SK-N-SH treated with all-trans-retinoic acid at 6 μM for 48 hours (cell line): ENCODE results near the gene TRIM7.
"Not testable (repeated sequence)": the region's sequence is repeated elsewhere in the genome, so short reads cannot be mapped to it uniquely, and the experiment has no call there.

Experiments
- ATAC-seq: fragments of 200-7000 bp; cut with Tn5 transposase; 3 replicates; pipeline ENCODE4 v1.9.1; 2020; ENCODE audit warnings: mild to moderate bottlenecking, moderate library complexity
- BACH2 ChIP-seq: fragments of 250-450 bp; sonication (Bioruptor Pico); IDR thresholded peaks from 2 replicates; pipeline ENCODE4 v1.9.0; 2021; ENCODE audit warnings: mild to moderate bottlenecking, borderline replicate concordance
- ESRRG ChIP-seq: fragments of 250-450 bp; sonication (Bioruptor Pico); IDR thresholded peaks from 2 replicates; pipeline ENCODE4 v1.6.1; 2021; ENCODE audit warnings: mild to moderate bottlenecking
- ISL1 ChIP-seq: fragments of 250-450 bp; sonication (Bioruptor Pico); IDR thresholded peaks from 2 replicates; pipeline ENCODE4 v2.1.2; 2022; ENCODE audit warnings: mild to moderate bottlenecking, moderate library complexity
- OSR1 ChIP-seq: fragments of 250-450 bp; sonication (Bioruptor Pico); IDR thresholded peaks from 2 replicates; pipeline ENCODE4 v1.8.0; 2022; ENCODE audit warnings: moderate library complexity, mild to moderate bottlenecking, inconsistent platforms
- PPARA ChIP-seq: fragments of 250-450 bp; sonication (Bioruptor Pico); IDR thresholded peaks from 2 replicates; pipeline ENCODE4 v1.5.0; 2020; ENCODE audit warnings: mild to moderate bottlenecking, borderline replicate concordance
- RARB ChIP-seq: fragments of 250-450 bp; sonication (Bioruptor Pico); IDR thresholded peaks from 2 replicates; pipeline ENCODE4 v1.8.0; 2021; ENCODE audit warnings: mild to moderate bottlenecking, moderate library complexity
- SNAI2 ChIP-seq: fragments of 250-450 bp; sonication (Bioruptor Pico); IDR thresholded peaks from 2 replicates; pipeline ENCODE4 v1.5.0; 2020; ENCODE audit warnings: mild to moderate bottlenecking, moderate library complexity
- TCF4 ChIP-seq: fragments of 250-450 bp; sonication (Bioruptor Pico); IDR thresholded peaks from 2 replicates; pipeline ENCODE4 v1.8.0; 2021; ENCODE audit warnings: mild to moderate bottlenecking, moderate library complexity, borderline replicate concordance
- TOX ChIP-seq: fragments of 250-450 bp; sonication (Bioruptor Pico); IDR thresholded peaks from 2 replicates; pipeline ENCODE4 v1.8.0; 2021; ENCODE audit warnings: mild to moderate bottlenecking, moderate library complexity, borderline replicate concordance
- TSHZ2 ChIP-seq: fragments of 250-450 bp; sonication (Bioruptor Pico); IDR thresholded peaks from 2 replicates; pipeline ENCODE4 v1.5.0; 2020; ENCODE audit warnings: mild to moderate bottlenecking, moderate library complexity
- ZFP30 ChIP-seq: fragments of 450-650 bp; formaldehyde crosslinking; IDR thresholded peaks from 2 replicates; pipeline ENCODE4 v1.5.0; 2022; ENCODE audit warnings: mild to moderate bottlenecking, moderate library complexity
- ZNF565 ChIP-seq: fragments of 450-650 bp; formaldehyde crosslinking; conservative IDR thresholded peaks from 2 replicates; pipeline ENCODE4 v1.5.0; 2020; ENCODE audit warnings: low read depth, mild to moderate bottlenecking, moderate library complexity
- ZNF70 ChIP-seq: fragments of 450-650 bp; formaldehyde crosslinking; IDR thresholded peaks from 2 replicates; pipeline ENCODE4 v1.5.0; 2020; ENCODE audit warnings: mild to moderate bottlenecking, moderate library complexity
- ZNF8 ChIP-seq: fragments of 450-650 bp; formaldehyde crosslinking; IDR thresholded peaks from 2 replicates; pipeline ENCODE4 v1.5.0; 2020; ENCODE audit warnings: mild to moderate bottlenecking, moderate library complexity
- TF ChIP-seq, protein P1 (sequence below): fragments of 250-450 bp; sonication (Bioruptor Pico); IDR thresholded peaks from 2 replicates; pipeline ENCODE4 v1.8.0; 2021; ENCODE audit warnings: low read depth, mild to moderate bottlenecking, moderate library complexity, borderline replicate concordance
- TF ChIP-seq, protein P2 (sequence below): fragments of 250-450 bp; sonication (Bioruptor Pico); IDR thresholded peaks from 2 replicates; pipeline ENCODE4 v1.5.1; 2021; ENCODE audit warnings: mild to moderate bottlenecking, moderate library complexity
- TF ChIP-seq, protein P3 (sequence below): fragments of 250-450 bp; sonication (Bioruptor Pico); IDR thresholded peaks from 2 replicates; pipeline ENCODE4 v1.8.0; 2020; ENCODE audit warnings: mild to moderate bottlenecking, moderate library complexity, borderline replicate concordance
- TF ChIP-seq, protein P4 (sequence below): fragments of 250-450 bp; sonication (Bioruptor Pico); IDR thresholded peaks from 2 replicates; pipeline ENCODE4 v1.5.1; 2020; ENCODE audit warnings: low read depth, mild to moderate bottlenecking, moderate library complexity

Gene TRIM7

GRCh38 chr5:181217111-181217802, 12.3 kb upstream of the TRIM7 start:
- TF ChIP-seq ZNF70 (CRISPR knock-in tag) (0 out of 2 replicates have a peak, but pooled peaks have one; percentile 41), ZNF8 (CRISPR knock-in tag) (no peak), SNAI2 (CRISPR knock-in tag) (no peak), RARB (no peak), BACH2 (CRISPR knock-in tag) (no peak), TSHZ2 (no peak)
- TF ChIP-seq, protein P1, sequence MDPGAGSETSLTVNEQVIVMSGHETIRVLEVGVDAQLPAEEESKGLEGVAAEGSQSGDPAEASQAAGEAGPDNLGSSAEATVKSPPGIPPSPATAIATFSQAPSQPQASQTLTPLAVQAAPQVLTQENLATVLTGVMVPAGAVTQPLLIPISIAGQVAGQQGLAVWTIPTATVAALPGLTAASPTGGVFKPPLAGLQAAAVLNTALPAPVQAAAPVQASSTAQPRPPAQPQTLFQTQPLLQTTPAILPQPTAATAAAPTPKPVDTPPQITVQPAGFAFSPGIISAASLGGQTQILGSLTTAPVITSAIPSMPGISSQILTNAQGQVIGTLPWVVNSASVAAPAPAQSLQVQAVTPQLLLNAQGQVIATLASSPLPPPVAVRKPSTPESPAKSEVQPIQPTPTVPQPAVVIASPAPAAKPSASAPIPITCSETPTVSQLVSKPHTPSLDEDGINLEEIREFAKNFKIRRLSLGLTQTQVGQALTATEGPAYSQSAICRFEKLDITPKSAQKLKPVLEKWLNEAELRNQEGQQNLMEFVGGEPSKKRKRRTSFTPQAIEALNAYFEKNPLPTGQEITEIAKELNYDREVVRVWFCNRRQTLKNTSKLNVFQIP (CRISPR knock-in tag), result no peak
- peak; percentile 47 for ATAC-seq

GRCh38 chr5:181215997-181216989, 11.3 kb upstream of the TRIM7 start:
- peak; percentile 51 for ATAC-seq
- TF ChIP-seq, protein P2, sequence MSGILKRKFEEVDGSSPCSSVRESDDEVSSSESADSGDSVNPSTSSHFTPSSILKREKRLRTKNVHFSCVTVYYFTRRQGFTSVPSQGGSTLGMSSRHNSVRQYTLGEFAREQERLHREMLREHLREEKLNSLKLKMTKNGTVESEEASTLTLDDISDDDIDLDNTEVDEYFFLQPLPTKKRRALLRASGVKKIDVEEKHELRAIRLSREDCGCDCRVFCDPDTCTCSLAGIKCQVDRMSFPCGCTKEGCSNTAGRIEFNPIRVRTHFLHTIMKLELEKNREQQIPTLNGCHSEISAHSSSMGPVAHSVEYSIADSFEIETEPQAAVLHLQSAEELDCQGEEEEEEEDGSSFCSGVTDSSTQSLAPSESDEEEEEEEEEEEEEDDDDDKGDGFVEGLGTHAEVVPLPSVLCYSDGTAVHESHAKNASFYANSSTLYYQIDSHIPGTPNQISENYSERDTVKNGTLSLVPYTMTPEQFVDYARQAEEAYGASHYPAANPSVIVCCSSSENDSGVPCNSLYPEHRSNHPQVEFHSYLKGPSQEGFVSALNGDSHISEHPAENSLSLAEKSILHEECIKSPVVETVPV (CRISPR knock-in tag), result no peak
- TF ChIP-seq BACH2 (CRISPR knock-in tag) (no peak), ZNF70 (CRISPR knock-in tag) (no peak), PPARA (no peak), ZNF565 (CRISPR knock-in tag) (no peak), ISL1 (CRISPR knock-in tag) (no peak), OSR1 (no peak), ZFP30 (no peak), RARB (no peak), TOX (CRISPR knock-in tag) (no peak), TCF4 (CRISPR knock-in tag) (no peak), ESRRG (CRISPR knock-in tag) (no peak)
- TF ChIP-seq, protein P3, sequence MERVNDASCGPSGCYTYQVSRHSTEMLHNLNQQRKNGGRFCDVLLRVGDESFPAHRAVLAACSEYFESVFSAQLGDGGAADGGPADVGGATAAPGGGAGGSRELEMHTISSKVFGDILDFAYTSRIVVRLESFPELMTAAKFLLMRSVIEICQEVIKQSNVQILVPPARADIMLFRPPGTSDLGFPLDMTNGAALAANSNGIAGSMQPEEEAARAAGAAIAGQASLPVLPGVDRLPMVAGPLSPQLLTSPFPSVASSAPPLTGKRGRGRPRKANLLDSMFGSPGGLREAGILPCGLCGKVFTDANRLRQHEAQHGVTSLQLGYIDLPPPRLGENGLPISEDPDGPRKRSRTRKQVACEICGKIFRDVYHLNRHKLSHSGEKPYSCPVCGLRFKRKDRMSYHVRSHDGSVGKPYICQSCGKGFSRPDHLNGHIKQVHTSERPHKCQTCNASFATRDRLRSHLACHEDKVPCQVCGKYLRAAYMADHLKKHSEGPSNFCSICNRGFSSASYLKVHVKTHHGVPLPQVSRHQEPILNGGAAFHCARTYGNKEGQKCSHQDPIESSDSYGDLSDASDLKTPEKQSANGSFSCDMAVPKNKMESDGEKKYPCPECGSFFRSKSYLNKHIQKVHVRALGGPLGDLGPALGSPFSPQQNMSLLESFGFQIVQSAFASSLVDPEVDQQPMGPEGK (CRISPR knock-in tag), result no peak
- TF ChIP-seq, protein P1 (CRISPR knock-in tag), result no peak
- TF ChIP-seq, protein P4, sequence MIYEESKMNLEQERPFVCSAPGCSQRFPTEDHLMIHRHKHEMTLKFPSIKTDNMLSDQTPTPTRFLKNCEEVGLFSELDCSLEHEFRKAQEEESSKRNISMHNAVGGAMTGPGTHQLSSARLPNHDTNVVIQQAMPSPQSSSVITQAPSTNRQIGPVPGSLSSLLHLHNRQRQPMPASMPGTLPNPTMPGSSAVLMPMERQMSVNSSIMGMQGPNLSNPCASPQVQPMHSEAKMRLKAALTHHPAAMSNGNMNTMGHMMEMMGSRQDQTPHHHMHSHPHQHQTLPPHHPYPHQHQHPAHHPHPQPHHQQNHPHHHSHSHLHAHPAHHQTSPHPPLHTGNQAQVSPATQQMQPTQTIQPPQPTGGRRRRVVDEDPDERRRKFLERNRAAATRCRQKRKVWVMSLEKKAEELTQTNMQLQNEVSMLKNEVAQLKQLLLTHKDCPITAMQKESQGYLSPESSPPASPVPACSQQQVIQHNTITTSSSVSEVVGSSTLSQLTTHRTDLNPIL, result no peak
- TF ChIP-seq, all 23 proteins: peak for 0

DNA sequence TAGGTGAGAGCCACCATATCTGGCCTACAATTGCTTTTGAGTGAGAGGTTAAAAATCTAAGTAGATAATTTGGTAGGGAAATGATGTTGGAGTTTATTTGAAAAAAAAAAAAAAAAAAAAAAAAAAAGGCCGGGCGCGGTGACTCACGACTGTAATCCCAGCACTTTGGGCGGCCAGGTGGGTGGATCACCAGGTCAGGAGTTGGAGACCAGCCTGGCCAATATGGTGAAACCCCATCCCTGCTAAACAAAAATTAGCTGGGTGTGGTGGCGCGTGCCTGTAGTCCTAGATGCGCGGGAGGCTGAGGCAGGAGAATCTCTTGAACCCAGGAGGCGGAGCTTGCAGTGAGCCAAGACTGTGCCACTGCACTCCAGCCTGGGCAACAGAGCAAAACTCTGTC, 9.3 kb upstream of the TRIM7 start:
- not testable (repeated sequence) for ATAC-seq
